ENCODE data around the gene NPR2.

NPR2 gene

DNA sequence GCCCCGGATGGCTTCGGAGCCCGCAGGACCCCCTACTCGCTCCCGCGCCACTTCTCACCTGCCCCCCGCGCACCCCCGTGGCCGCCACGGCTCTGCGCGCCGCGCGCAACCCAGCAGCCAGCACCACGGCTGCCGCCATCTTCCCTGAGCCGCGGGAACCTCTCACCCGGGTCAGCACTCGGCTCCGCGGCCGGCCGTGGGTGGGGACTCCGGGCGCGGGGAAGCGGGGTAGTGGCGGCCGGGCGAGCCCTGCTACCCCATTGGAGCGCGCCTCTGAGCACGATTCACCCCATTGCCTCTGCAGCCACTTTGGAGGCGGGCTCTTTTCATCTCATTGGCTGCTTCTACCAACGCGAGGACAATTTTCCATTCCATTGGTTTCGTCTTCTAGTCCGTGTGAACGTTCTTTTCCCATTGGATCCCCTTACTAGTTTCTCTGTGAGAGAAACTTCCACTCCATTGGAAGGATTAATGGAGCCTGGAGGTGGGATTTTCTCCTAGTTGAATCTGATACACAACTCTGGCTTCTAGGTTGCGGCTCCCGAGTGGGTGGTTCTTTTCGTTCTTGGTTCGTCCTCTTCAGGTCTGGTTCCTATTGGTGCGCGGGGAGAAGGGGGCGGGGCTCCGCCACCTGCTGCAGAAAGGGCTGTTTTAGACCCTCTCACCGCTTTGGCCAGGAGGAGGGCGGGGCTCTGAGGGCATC, 23.6 kb downstream of the NPR2 start, which contains the start of gene HINT2:
Gene HINT2 (minus strand): TSS at position 202 of the 703 bp plus-strand sequence. CDS start 63 bp downstream, at position 139.
- TF ChIP-seq, protein P1, sequence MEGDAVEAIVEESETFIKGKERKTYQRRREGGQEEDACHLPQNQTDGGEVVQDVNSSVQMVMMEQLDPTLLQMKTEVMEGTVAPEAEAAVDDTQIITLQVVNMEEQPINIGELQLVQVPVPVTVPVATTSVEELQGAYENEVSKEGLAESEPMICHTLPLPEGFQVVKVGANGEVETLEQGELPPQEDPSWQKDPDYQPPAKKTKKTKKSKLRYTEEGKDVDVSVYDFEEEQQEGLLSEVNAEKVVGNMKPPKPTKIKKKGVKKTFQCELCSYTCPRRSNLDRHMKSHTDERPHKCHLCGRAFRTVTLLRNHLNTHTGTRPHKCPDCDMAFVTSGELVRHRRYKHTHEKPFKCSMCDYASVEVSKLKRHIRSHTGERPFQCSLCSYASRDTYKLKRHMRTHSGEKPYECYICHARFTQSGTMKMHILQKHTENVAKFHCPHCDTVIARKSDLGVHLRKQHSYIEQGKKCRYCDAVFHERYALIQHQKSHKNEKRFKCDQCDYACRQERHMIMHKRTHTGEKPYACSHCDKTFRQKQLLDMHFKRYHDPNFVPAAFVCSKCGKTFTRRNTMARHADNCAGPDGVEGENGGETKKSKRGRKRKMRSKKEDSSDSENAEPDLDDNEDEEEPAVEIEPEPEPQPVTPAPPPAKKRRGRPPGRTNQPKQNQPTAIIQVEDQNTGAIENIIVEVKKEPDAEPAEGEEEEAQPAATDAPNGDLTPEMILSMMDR (conservative IDR thresholded peaks at IDR 0.05; ENCODE audit: low read depth, low read length), result no peak
- H3K4me3 ChIP-seq (ENCODE audit: low read length), result peak within 1 kb of the TSS; percentile 78
- peak; percentile 96 for DNase-seq (ENCODE audit: low read depth)

DNA sequence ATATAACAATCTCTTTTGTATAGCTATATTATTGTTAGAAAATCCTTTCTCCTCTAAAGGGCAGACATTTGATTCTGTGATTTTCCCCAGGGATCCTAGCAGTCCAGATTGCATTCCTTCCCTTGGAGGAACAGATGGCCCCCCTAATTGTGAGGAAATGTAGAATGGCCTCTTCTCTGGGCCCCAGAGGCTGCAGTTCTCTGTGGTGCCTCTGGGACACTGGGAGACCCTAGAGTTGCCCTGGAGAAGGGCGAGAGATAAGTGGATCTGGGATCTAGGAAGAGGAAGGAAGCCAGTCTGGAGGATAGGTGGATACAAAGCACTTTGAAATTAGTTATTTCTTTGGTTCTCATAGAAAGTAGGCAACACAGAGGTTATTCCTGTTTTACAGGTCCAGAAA, 25.3 kb downstream of the NPR2 start:
- TF ChIP-seq, protein P1 (conservative IDR thresholded peaks at IDR 0.05; ENCODE audit: low read depth, low read length), result no peak
- DNase-seq (ENCODE audit: low read depth), result no peak
- H3K4me3 ChIP-seq (ENCODE audit: low read length), result no peak overlapping the region

DNA sequence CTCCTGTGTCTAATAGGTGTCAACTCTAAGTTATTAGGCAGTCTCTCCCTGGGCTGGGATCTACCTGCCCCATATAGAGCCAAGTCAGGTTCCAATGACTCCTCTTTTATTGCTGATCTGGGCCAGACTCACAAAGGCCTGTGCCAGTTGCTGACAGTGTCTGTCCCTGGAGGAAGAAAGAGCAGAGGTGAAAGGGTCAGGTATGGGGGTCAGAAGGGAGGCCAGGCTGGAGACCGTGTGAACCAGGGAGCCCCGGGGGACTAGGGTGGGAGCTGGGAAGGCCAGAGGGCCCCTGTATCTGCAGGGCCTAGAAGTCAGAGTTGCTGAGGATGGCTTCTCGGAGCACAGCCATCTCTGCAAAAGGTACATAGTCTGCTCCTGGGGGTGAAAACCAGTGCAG, 26.9 kb downstream of the NPR2 start:
- TF ChIP-seq, protein P1 (conservative IDR thresholded peaks at IDR 0.05; ENCODE audit: low read depth, low read length), result no peak
- DNase-seq (ENCODE audit: low read depth), result no peak
- no peak overlapping the region for H3K4me3 ChIP-seq (ENCODE audit: low read length)

DNA sequence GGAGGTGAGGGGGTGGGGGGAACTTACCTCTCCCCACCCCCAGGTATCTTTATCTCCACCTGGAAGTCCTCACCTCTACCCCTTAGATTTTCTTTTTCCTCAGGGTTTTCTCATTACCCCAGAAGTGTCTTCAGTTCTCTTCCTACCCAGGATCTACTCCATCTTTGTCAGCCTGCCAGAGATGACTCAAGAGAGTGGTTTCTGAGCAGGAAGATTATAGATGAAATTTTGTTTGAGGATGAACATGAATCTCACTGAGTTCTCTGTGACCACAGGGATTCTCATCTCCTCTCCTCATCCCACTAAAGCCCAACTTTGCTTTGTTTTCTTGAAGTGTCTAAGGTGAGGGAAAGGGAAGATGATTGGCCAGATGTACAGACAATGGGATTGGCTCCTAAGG, 28.7 kb downstream of the NPR2 start:
- no peak overlapping the region for H3K4me3 ChIP-seq (ENCODE audit: low read length)
- no peak for DNase-seq (ENCODE audit: low read depth)
- TF ChIP-seq, protein P1 (conservative IDR thresholded peaks at IDR 0.05; ENCODE audit: low read depth, low read length), result no peak

DNA sequence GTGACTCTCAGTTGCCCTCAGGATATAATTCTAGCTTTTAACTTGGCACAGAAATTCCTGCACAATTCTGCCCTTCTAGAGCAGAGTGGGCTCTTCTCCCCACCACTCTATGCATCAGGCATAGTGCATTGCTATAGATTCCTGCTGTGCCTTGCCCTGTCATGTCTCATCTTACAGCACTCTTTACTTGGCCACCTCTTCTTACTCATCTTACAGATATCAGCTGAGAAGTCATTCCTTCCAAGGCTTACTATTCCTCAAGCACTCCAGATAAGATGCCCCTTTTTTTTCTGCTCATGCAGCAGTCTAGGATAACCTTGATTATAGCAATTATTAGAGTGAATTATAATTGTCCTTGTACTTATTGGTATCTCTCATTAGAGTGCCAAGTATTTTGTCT, 31.5 kb downstream of the NPR2 start:
- DNase-seq (ENCODE audit: low read depth), result no peak
- TF ChIP-seq, protein P1 (conservative IDR thresholded peaks at IDR 0.05; ENCODE audit: low read depth, low read length), result no peak
- H3K4me3 ChIP-seq (ENCODE audit: low read length), result no peak overlapping the region

DNA sequence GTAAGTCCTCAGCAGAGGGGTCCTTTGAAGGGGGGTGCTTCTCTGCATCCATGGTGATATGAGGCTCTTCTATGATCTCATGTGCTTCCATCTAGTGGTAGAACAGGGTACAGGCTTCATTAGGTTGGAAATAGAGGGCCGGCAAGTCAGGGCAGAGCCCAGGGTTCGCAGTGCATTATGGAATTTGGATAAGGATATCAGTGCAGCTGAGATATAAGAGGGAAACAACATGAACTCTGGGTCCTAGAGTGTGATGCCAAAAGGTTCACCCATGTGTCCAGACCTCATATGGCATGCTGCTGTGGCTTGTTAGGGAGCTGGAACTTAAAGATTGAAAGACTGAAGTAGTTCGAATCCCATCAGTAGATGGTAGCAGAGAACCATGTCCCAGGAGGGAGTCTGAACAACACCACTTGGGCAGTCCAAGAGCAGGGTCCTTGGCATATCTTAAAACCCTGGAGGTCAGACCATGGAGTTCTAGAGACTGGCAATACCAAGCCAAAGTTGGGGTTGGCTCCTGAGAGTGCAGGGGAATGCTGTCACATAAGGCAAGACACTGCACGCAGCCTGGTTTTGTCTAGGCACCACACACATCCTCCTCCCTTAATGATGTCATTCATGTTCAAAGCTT, 34.8 kb downstream of the NPR2 start:
- no peak overlapping the region for H3K4me3 ChIP-seq (ENCODE audit: low read length)
- no peak for DNase-seq (ENCODE audit: low read depth)
- TF ChIP-seq, protein P1 (conservative IDR thresholded peaks at IDR 0.05; ENCODE audit: low read depth, low read length), result peak; percentile 80

DNA sequence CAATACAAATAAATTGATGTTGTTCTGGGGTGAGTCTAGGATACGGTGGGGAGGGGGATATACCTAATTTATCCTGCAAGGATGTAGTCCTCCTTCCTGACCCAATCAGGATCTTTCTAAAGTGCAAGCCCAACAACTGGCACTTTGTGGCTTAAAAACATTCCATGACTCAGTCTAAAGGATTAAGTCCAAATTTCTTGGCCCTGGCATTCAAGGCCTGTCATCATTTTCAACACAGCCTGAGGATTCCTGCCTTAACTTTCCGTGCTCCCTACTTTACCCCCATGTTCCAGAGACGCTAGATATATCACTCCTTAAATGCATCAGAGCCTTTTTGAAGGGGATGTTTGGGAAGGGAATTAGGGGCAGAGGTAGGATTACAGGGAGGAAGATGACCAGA, 36.1 kb downstream of the NPR2 start:
- TF ChIP-seq, protein P1 (conservative IDR thresholded peaks at IDR 0.05; ENCODE audit: low read depth, low read length), result no peak
- no peak for DNase-seq (ENCODE audit: low read depth)

More for the DNA sequence above, 36.1 kb downstream of the NPR2 start:
- H3K4me3 ChIP-seq (ENCODE audit: low read length), result no peak overlapping the region

All from retinal pigment epithelial cell (primary cell).